CD4-positive, alpha-beta T cell treated with Interleukin-12 subunit alpha and Interleukin-12 subunit beta, for 1 hour (primary cell): ENCODE data around the gene TNIP1.

Experiments
- DNase-seq: peaks from one replicate; pipeline ENCODE4 v3.0.0-alpha.2; 2020

TNIP1 gene

GRCh38 chr5:151020304-151021110 lies 60.3 kb downstream of the TNIP1 start, which contains the start of gene GPX3:
TSS of gene GPX3 (plus strand) at chr5:151020591. CDS start at chr5:151020655, 64 bp downstream.
- peak; percentile 42 for DNase-seq

GRCh38 chr5:151019331-151019730 lies 61.5 kb downstream of the TNIP1 start:
- DNase-seq: no peak

- DNase-seq: no peak
Measured at GRCh38 chr5:151018846-151019245, 62.0 kb downstream of the TNIP1 start.

GRCh38 chr5:151017897-151018296 lies 62.9 kb downstream of the TNIP1 start:
- no peak for DNase-seq

- DNase-seq: no peak
Measured at GRCh38 chr5:151016700-151017099, 64.1 kb downstream of the TNIP1 start.

- no peak for DNase-seq
Measured at GRCh38 chr5:151015974-151016587, 64.8 kb downstream of the TNIP1 start.

- no peak for DNase-seq
Measured at GRCh38 chr5:151014680-151015343, 66.0 kb downstream of the TNIP1 start.

GRCh38 chr5:151012862-151013261 lies 68.0 kb downstream of the TNIP1 start:
- no peak for DNase-seq

GRCh38 chr5:151008906-151009305 lies 71.9 kb downstream of the TNIP1 start:
- no peak for DNase-seq

GRCh38 chr5:151008210-151008491 lies 72.7 kb downstream of the TNIP1 start:
- DNase-seq: no peak

GRCh38 chr5:151007430-151008209 lies 73.2 kb downstream of the TNIP1 start:
- DNase-seq: no peak

GRCh38 chr5:151006704-151007334 lies 74.0 kb downstream of the TNIP1 start:
- no peak for DNase-seq

- DNase-seq: no peak
Measured at GRCh38 chr5:151005950-151006576, 74.8 kb downstream of the TNIP1 start.

GRCh38 chr5:151005187-151005949 lies 75.5 kb downstream of the TNIP1 start:
- DNase-seq: no peak

- DNase-seq: no peak
Measured at GRCh38 chr5:151004499-151004898, 76.3 kb downstream of the TNIP1 start.

GRCh38 chr5:151003503-151003860 lies 77.4 kb downstream of the TNIP1 start:
- no peak for DNase-seq

GRCh38 chr5:151002681-151003502 lies 77.9 kb downstream of the TNIP1 start:
- DNase-seq: no peak

- no peak for DNase-seq
Measured at GRCh38 chr5:151002250-151002649, 78.6 kb downstream of the TNIP1 start.

- DNase-seq: no peak
Measured at GRCh38 chr5:151001436-151001835, 79.4 kb downstream of the TNIP1 start.

GRCh38 chr5:150999704-151000442 lies 81.0 kb downstream of the TNIP1 start:
- DNase-seq: no peak
